Natural killer cell (primary cell): ENCODE measurements around the gene DLGAP3. TPM values are rescaled to one million over a fixed set of nuclear protein-coding genes. Genes with fewer than 3 reads are reported as not detected.
A peak's percentile ranks its signal among the peaks of the same experiment; 100 is the strongest.

Experiments
- ATAC-seq, 3 donors: fragments of 150-1000 bp in 2 of 3; fragments of 200-7000 bp in 1 of 3; cut with Tn5 transposase; 1 replicate in 1 of 3; 2 replicates in 2 of 3; pipeline ENCODE4 v1.10.0; 2021; ENCODE audit warnings: mild to moderate bottlenecking in 2 of 3, moderate library complexity in 2 of 3
- DNase-seq, 2 donors: peaks; one replicate each; pipeline versions ENCODE4 v3.0.0 to v3.0.0-alpha.2; 2013 to 2021; ENCODE audit warnings: mixed read lengths in 1 of 2
- H3K27ac ChIP-seq: one replicate; pipeline ENCODE4 v1.5.1; 2013; ENCODE audit warnings: mild to moderate bottlenecking, low read length
- H3K27me3 ChIP-seq: one replicate; pipeline ENCODE4 v1.6.1; 2013; ENCODE audit warnings: low read length; ENCODE audit not compliant: control insufficient read depth, insufficient read depth
- H3K36me3 ChIP-seq: one replicate; pipeline ENCODE4 v1.6.1; 2013; ENCODE audit warnings: low read length; ENCODE audit not compliant: control insufficient read depth, insufficient read depth
- H3K4me1 ChIP-seq: one replicate; pipeline ENCODE4 v1.6.1; 2013; ENCODE audit warnings: low read length; ENCODE audit not compliant: control insufficient read depth, insufficient read depth
- H3K4me3 ChIP-seq: one replicate; pipeline ENCODE4 v1.5.1; 2013; ENCODE audit warnings: low read length
- H3K9me3 ChIP-seq: one replicate; pipeline ENCODE4 v1.6.1; 2013; ENCODE audit warnings: low read length; ENCODE audit not compliant: control insufficient read depth, insufficient read depth
- H3K27ac Mint-ChIP-seq, 2 donors: one replicate each; pipeline ENCODE4 v1.8.0; 2022; ENCODE audit warnings: mild to moderate bottlenecking in 2 of 2, mixed read lengths in 2 of 2, moderate library complexity in 1 of 2
- H3K27me3 Mint-ChIP-seq, 2 donors: one replicate each; pipeline ENCODE4 v1.8.0; 2022; ENCODE audit warnings: low read depth in 2 of 2, mixed read lengths in 2 of 2
- H3K36me3 Mint-ChIP-seq: one replicate; pipeline ENCODE4 v1.8.0; 2022; ENCODE audit warnings: mixed read lengths
- H3K4me1 Mint-ChIP-seq, 2 donors: one replicate each; pipeline ENCODE4 v1.8.0; 2022; ENCODE audit warnings: mixed read lengths in 2 of 2
- H3K4me3 Mint-ChIP-seq: one replicate; pipeline ENCODE4 v1.8.0; 2022; ENCODE audit warnings: mild to moderate bottlenecking, moderate library complexity, mixed read lengths
- H3K9me3 Mint-ChIP-seq, 2 donors: one replicate each; pipeline ENCODE4 v1.8.0; 2022; ENCODE audit warnings: mixed read lengths in 2 of 2
- WGBS: methylation state at CpG from one replicate; pipeline ENCODE4 v1.1.7; 2013; ENCODE audit warnings: missing lambda C conversion rate; ENCODE audit not compliant: insufficient coverage; 5-methylcytosine and 5-hydroxymethylcytosine counted together
- intact Hi-C: fragments of 100-400 bp; cut with micrococcal nuclease; formaldehyde crosslinking; loops from one replicate; pipeline ENCODE4 v1.14.2; 2022
- total RNA-seq, 4 donors: library from RNA; stranded (reverse); fragments of 120-200 nt in 1 of 4; gene quantifications; one replicate each; pipeline versions ENCODE4 v1.2.3 to v1.2.4, GENCODE V29; 2013 to 2022
- TF ChIP-seq, protein P1 (sequence below): fragments of 200-600 bp; IDR thresholded peaks from one replicate; pipeline ENCODE4 v1.8.0; 2022; ENCODE audit warnings: antibody characterized with exemption

The DLGAP3 gene
- total RNA-seq, 3 donors from 2014 or later (not counting 1 experiment from before 2014, with no cell fraction given) = 0.33 to 0.38 (median 0.36) TPM

DNA sequence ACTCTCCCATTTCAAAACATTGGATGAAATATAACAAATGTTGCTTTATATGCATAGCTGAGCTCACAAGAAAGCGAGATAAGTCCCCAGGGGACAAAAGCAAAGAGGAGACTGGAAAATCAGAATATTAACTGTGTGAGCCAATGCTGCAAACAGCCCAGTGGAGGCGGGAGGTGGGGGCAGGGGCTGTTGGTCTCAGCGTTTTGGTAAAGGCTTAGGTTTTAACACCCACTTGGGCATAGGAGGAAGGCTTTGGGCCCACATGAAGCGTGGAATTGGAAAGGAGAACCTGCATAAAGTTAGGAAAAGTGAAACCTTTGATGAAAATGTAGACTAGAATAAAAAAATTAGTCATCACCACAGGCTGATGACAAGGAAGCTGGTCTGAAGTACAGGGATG lies 39.7 kb downstream of the DLGAP3 start:
- 60% methylated on average over 4 of the region's 4 CpGs for WGBS
- Histone ChIP-seq H3K4me3 (no peak overlapping the region), H3K4me1 (peaks cover 12% of the 10 kb centered on the region), H3K36me3 (no peaks in the 10 kb centered on the region), H3K27ac (no peak overlapping the region), H3K9me3 (peaks cover 7% of the 10 kb centered on the region), H3K27me3 (peaks cover 17% of the 10 kb centered on the region)
- DNase-seq (no peak), ATAC-seq (no peak)
- peaks cover 4 to 7% of the 10 kb centered on the region in 2 donors for H3K9me3 Mint-ChIP-seq
- no peak overlapping the region for H3K4me3 Mint-ChIP-seq
- peaks cover 0 to 14% of the 10 kb centered on the region in 2 donors for H3K4me1 Mint-ChIP-seq
- peaks cover 15% of the 10 kb centered on the region for H3K36me3 Mint-ChIP-seq
- H3K27me3 Mint-ChIP-seq = peaks cover 40 to 59% of the 10 kb centered on the region in 2 donors
- TF ChIP-seq, protein P1, sequence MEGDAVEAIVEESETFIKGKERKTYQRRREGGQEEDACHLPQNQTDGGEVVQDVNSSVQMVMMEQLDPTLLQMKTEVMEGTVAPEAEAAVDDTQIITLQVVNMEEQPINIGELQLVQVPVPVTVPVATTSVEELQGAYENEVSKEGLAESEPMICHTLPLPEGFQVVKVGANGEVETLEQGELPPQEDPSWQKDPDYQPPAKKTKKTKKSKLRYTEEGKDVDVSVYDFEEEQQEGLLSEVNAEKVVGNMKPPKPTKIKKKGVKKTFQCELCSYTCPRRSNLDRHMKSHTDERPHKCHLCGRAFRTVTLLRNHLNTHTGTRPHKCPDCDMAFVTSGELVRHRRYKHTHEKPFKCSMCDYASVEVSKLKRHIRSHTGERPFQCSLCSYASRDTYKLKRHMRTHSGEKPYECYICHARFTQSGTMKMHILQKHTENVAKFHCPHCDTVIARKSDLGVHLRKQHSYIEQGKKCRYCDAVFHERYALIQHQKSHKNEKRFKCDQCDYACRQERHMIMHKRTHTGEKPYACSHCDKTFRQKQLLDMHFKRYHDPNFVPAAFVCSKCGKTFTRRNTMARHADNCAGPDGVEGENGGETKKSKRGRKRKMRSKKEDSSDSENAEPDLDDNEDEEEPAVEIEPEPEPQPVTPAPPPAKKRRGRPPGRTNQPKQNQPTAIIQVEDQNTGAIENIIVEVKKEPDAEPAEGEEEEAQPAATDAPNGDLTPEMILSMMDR = no peak
- intact Hi-C loops = no loop called here
- no peak overlapping the region for H3K27ac Mint-ChIP-seq

DNA sequence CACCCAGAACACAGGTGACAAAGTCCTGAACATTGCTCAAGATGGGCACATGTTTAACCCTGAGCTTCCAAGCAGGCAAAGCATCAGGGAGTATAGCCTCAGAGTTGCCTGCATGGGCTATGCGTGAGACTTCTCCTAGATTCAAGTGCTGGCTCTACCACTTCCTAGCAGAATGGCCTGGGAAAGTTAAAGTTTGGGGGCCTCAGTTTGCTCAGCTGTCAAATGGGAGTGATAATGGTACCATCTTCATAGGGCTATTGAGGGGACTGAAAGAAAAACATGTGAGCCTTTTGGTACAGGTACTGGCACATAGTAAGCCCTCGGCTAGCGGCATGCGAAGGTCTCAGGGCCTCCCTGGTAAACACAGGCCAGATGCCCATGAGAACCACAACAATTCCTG lies 41.9 kb downstream of the DLGAP3 start:
- H3K36me3 Mint-ChIP-seq = peaks cover 14% of the 10 kb centered on the region
- peaks cover 21% of the 10 kb centered on the region for H3K27me3 ChIP-seq
- H3K4me3 ChIP-seq = no peak overlapping the region
- H3K9me3 Mint-ChIP-seq = peaks cover 4 to 7% of the 10 kb centered on the region in 2 donors
- no peak for ATAC-seq
- DNase-seq = no peak
- TF ChIP-seq, protein P1 = no peak
- H3K4me3 Mint-ChIP-seq = no peak overlapping the region
- peaks cover 46 to 75% of the 10 kb centered on the region in 2 donors for H3K27me3 Mint-ChIP-seq
- H3K27ac Mint-ChIP-seq = no peak overlapping the region
- H3K4me1 Mint-ChIP-seq = peaks cover 0 to 15% of the 10 kb centered on the region in 2 donors
- H3K36me3 ChIP-seq = no peaks in the 10 kb centered on the region
- H3K4me1 ChIP-seq = peaks cover 12% of the 10 kb centered on the region
- 100% methylated on average over 4 of the region's 4 CpGs for WGBS
- intact Hi-C loops = no loop called here
- H3K27ac ChIP-seq = no peak overlapping the region
- H3K9me3 ChIP-seq = peaks cover 5% of the 10 kb centered on the region

DNA sequence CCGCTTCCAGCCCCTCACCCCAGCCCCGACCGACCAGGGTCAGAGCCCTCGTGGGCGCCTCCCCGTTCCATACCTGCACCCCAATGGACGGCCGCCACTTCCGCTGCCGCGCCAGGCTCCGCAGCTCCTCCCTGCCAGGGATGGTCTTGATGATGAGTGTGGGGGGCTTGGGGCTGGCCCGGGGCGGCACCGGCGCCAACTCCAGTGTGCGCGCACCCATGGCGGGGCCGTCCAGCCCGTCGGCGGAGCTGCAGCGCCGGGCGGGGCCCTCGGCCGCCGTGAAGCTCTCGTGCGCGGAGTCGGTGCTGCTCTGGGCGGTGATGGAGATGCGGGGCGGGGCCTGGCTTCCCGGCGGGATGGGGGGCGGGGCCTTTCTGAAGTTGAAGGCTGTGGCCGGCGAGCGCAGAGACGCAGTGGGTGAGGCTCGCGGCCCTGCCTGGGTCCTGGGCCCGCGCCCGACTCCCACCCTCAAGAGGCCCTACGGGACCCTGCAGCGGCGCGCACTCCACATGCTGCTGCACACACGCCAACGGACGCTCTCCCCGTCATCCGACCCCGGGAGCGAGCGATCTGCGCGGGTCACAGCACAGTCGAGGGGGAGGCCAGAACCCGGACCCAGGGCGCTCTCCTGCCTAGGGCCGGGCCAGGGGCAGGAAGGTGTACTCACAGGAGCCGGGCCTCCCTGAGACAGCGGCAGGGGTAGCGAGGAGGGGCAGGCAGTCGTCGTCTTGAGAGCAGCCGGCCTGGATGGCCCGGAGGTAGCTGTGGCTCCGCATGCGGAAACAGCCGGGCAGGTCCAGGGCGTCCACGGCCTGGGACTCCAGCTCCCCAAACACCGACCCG lies 43.8 kb downstream of the DLGAP3 start:
- Mint-ChIP-seq H3K9me3 (no peaks in the 10 kb centered on the region), H3K4me3 (peak overlapping the region; percentile 78), H3K27me3 (peaks cover 38 to 57% of the 10 kb centered on the region in 2 donors), H3K36me3 (no peaks in the 10 kb centered on the region), H3K27ac (no peak overlapping the region), H3K4me1 (peaks cover 0 to 15% of the 10 kb centered on the region in 2 donors)
- intact Hi-C loops = loop anchor here (1.0 kb wide), 1 partner anchor 33 kb away; no protein-coding TSS in a partner anchor
- ATAC-seq (peak; percentile 46 to 81 (median 64)), DNase-seq (peak in 1 of 2 donors; percentile 48)
- Histone ChIP-seq H3K36me3 (no peaks in the 10 kb centered on the region), H3K9me3 (no peaks in the 10 kb centered on the region), H3K4me1 (peaks cover 12% of the 10 kb centered on the region), H3K4me3 (peak overlapping the region; percentile 37), H3K27me3 (peaks cover 17% of the 10 kb centered on the region), H3K27ac (no peak overlapping the region)
- TF ChIP-seq, protein P1 = no peak
- WGBS = 6% methylated on average over 80 of the region's 80 CpGs
